HPDE6-E6E7 (cell line): ENCODE measurements around the gene KLHL29.

Experiments used
- DNase-seq: peaks from one replicate; pipeline ENCODE4 v3.0.0; 2011; ENCODE audit warnings: missing footprints; ENCODE audit errors: extremely low spot score

KLHL29 gene

DNA sequence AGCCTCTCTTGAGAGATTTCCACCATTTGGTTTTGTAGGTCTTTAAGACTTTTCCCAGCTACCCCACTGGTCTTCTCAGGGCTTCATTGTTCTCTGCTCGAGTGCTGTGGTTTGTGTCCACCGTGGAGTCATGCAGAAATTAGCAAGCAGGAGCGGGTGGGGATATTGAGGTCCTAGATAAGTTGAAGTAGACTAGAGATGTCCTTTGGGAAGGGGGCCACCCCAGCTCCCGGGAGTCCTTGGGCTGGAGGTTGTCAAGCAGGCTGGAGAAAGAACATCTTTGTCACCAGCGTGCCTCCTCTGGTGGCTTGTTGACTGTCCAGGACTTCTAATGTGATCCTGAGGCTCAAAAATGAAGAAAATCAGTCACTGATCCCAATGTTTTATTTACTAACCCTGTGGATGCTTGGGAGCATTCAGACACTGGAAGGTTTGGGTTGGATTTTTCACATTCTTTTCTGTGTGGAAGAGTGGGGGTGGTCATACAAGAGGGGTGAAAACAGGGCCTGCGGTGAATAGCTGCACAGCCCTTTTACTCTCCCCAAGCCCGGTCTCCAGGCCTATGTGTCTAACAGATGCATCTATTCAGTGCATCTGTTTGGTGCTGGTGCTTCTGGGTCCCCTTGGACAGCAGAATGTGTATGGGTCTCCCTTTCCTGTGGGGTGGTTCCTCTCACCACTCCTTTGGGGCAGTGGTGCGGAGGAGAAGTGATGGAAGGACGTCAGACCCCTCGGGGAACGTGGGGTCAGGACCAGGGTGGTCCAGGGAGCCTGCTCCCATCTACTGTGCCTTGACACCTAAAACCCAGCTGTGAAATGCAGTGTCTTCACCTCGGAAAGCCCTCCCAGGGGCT lies 208.1 kb downstream of the KLHL29 start:
- no peak for DNase-seq

DNA sequence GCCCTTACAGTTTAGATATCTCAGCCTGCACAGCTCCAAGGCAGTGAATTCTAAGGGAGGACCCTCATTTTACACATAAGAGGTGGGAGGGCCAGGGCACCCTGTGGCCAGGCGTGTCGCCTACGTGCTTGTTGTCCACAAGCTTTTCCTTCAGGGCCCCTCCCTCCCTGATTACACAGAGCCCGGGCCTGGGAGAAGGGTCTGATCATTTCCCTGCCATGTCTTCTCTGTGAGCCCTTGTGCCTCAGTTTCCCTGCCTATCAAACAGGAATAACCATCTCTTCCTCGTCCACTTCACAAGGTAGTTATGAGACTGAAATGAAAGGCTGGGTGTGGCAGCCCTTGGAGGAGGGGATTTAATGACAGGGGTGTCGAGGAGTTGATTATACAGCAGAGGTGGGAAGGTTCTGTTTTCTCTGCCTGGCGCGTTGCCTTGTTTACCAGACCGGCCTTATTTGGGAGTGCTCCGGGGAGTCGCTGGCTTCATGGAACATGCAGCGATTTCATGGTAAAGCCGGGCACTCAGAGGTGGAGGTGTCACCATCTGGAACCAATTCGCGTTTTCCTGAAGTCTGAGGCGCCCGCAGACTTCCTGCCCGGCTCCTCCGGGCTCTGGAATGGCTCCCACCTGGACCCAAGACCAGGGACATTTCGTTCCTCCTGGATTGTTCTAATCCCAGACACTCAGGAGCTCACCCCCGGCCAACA lies 208.9 kb downstream of the KLHL29 start:
- DNase-seq = no peak

DNA sequence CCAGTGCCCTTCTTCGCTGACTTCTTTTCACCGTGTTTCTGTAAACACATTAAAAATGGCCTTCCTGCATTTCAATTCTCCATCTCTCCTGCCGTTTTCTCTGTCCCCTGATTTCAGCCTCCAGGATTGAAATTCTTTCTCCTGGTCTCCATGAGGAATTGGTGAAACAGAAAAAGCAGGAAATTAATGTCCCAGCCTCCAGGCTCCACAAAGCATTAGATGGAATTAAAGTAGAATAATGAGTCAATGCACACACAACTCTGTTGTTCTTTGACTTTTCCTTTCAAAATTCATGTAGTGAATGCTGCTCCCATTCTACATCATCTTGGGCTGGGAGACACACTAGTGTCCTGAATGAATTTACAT lies 209.5 kb downstream of the KLHL29 start:
- no peak for DNase-seq

DNA sequence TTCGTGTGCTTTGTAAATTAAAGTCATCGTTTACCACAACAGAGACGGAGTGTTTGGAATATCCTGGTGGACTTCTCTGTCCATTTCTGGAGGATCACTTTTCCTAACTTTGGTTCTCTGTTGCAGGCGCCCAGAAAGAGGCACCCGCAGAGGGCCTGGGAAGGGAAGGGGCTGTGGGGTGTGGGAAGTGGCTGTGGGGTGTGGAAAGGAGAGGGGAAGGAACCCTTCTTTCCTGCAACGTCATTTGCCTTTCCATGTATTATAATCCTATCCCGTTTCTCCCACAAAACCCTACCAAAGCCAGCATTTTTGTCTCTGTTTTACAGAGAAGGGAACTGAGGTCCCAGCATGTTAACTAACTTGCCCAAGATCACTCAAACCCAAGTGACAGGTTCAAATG lies 210.0 kb downstream of the KLHL29 start:
- DNase-seq = no peak

DNA sequence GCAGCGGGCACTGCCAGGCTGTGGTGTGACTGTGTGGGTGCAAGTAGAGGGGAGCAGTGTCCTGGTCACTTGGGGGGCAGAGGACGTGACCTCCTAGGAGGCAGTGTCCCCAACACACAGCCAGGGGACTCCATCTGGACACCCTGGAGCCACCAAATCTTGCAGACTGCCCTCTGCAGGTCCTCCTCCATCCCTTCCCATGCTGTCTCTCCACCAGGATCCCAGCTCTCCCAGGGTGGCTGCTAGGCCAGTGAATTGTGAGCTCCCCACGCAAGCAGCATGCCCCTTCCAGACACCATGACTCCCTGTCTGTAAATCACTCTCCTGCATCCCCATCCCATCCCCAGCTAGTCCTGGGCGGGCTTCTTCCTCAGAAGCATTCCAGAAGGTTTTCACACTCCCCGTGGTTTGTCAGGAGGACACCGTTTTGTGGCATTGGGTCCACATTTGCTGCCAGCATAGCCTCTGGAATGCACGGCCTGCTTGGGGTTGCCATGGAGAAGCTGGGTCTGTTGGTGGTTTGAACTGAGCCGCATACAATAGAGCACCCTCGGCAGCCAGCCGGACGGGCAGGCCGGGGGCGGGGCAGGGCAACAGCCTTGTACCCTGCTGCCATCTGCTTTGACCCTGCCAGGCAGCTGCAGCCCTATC lies 210.7 kb downstream of the KLHL29 start:
- no peak for DNase-seq

DNA sequence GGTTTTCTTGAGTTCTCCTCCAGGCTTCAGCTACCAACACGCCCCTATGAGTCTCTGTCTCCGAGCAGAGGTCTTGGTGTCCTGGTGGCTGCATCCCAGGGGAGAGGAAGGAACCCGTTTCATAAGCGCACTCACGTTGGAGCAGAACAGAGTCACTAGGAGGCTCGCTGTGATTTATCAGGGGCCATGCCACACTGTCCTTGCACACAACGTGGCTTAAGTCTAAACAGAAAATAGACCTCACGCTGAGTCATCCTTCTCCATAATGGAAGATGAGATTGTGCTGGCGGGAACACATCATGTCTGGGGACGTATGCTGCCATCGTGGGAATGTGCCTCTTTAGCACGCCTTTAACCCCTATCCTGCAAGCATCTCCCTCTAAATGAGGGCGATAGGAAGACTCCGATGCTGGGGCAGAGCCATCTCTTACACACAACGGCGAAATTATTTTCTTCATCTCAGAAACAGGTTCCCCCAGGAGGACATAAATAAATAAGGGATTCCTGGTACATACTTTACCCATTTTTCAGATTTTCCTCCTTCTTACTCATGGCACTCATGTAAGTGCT lies 211.4 kb downstream of the KLHL29 start:
- no peak for DNase-seq

DNA sequence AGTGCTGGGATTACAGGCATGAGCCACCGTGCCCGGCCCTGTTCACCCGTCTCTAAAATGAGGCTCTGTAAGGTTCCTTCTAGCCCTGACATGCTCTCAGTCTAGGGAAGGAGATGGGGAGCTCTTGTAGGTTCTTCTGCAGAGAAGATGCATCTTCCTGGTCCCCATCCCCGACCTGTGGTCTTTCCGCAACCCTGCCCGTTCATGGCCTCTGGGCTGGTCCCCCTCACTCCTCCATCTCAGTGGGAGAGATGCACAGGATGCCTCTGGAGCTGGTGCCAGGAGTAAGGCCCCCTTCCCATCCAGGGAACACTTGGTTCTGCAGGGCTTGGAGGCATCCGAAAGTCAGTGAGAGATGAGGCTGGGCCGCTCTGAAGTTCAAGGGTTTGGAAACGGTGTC lies 212.7 kb downstream of the KLHL29 start:
- DNase-seq = no peak

DNA sequence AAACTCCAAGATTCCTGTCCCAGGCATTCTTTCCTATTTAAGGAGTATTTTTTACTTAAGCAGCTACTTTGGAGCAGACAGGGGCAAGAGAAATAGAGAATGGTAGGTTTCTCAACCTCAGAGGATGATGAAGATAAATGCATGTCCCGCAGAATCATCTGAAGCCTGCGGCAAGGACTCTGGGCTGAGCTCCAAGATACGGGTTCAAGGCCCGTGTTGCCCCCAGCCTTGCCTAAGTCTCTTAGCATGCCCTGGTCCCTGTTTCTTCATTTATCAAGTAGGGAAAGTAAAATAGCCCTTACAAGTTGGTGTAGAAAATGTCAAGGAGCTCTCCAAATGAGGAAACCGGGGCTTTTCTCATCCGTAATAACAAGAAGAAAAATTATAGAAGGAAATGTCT lies 214.0 kb downstream of the KLHL29 start:
- no peak for DNase-seq

DNA sequence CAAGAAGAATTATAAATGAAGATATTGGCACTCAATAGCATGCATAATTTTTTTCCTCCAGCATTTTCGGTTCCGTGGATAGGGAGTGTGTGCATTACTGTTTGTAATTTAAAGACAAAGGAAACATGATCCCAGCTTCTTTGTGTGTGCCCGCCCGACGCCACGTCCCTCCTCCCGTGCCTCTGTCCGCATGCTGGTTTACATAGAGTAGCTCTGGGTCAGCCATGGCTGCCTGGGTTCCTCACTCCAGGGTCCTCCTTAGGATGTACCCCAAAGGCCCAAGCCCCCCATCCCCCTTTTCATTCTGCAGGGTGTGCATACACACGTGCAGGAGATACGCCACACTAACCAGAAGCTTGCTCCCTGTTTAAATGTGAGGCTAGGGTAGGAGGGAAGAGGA lies 214.7 kb downstream of the KLHL29 start:
- DNase-seq = no peak

DNA sequence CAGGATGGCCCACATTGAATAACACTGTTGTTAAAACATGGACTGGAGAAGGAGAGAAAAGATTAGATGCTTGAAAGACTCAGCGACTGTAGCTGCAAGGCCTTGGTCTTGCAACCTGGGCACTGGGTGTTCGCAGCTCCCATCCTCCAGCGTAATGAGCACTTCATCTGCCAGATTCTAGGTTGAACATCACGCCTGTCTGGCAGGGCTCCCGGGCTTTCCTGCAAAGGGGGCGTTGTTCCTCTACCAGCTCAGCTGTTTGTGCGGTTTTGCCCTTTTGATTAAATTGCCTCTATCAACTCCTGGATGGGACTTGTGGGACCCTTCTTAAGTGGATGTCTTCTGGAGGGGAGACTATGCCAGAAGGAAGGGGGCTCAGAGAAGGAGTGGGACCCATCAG lies 215.4 kb downstream of the KLHL29 start:
- no peak for DNase-seq

DNA sequence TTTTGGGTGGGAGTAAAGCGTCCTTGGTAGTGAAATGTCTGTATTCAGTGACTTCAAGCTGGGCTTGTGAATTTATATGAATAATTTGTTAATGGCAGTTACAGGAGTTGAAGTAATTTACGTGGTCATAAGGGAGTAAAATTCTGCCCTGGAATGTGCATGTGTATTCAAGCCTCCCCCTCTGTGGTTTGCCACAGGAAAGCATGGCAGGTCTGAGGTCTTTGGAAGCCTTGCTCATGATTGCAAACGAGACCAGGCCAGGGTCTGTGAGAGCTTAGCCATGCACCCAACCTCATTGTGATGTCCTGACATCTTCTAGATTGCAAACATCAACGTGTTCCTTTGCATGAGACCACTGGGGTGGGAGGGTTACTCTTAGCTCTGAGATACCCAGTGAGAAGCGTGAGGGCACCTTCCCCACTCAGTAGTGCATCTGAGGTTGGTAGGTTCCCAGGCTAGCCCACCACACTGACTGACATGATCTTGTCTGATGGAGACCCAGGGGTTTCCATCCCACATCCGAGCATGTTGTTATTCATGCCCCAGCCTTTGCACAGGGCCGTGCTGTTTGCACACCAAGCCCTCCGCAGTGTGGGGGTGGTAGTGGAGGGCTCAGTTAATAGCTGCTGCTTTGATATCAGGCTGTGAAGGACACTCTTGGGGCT lies 216.5 kb downstream of the KLHL29 start:
- DNase-seq = no peak

DNA sequence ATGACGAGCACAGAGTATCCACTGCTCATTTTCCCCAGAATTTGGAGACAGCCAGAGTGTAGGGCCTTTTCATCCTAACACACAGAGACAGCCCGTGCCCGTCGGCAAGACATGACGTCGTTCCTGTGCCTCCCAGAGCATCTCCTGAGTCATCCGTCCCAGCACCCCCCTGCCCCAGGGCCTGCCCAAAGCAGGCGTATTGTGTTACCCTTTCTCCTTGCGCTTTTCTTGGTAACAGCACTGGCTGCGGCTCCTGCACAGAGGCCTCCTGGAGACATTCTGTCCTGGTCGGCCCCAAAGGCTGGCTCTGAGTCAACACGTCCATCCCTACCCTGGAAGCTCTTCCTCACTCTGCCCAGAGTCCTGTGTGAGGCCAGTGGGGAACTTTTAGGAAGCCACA lies 217.1 kb downstream of the KLHL29 start:
- peak; percentile 70 for DNase-seq

DNA sequence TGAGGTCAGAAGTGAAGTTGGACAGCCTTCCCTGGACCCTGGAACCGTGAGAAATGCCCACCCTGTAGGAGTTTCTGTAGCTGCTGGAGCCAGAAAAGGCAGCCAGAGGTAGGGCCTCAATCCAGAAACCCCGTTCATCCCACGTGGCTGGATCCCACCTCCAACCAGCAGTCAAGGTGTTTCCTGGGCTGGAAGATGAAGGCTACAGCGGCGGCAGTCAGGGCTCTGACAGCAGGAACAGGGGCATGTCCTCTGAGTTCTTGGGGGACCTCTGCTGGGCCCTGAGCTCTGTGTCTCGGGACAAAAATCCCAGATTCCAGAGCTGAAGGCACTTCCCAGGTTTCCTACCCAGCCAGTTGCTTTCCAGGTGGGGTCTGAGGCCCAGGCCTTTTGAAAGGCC lies 218.2 kb downstream of the KLHL29 start:
- no peak for DNase-seq

DNA sequence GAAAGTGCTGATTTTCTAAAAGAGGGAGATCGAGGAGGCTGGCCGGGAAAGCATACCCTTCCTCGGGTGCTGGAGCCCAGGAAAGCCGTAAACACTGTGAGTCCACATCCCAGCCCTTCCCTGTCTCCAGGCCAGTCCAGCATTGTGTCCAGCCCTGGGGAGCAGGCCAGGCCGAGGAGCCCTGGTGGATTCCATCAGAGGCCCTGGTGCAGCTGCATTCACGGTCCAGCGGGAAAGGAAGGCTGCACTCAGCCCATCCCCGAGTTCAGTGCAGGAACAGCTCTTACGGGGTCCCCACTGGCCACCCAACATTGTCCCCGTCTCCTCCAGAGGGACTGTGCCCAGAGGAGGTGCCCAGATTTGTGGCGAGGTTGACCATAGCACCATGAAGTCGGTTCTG lies 218.6 kb downstream of the KLHL29 start:
- DNase-seq = no peak

DNA sequence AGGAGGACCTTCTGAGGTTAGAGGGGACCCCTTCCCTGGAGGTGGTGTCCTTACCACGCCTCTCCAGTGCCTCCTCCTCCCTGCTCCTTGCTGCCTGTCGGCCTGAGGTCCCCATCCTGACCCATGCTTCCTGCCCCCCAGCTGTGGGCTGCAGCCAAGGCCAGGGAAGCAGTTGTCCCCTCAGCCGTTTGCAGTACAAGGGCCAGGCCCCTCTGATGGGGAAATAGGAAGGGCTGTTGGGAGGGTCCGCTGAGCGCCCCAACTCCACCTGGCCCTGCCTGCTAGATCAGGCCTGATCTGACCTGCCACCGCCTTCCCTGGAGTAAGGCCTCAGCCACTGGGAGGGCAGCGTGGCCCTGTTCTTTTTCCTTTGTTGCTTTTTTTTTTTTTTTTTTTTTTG lies 219.8 kb downstream of the KLHL29 start:
- DNase-seq = no peak

DNA sequence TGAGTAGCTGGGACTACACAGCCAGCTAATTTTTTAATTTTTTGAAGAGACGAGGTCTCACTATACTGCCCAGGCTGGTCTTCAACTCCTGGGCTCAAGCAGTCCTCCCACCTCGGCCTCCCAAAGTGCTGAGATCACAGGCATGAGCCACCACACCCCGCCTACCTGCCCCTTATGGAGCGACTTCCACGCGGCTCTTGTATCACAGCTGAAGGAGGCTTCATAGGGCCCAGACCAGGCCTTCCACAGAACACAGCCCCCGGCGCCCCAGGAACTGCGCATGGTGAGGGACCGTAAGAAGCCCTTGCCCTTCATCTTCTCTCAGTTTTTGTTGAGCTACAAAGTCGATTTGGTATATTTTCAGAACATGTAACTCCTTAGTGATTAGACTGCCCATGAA lies 220.3 kb downstream of the KLHL29 start:
- no peak for DNase-seq

DNA sequence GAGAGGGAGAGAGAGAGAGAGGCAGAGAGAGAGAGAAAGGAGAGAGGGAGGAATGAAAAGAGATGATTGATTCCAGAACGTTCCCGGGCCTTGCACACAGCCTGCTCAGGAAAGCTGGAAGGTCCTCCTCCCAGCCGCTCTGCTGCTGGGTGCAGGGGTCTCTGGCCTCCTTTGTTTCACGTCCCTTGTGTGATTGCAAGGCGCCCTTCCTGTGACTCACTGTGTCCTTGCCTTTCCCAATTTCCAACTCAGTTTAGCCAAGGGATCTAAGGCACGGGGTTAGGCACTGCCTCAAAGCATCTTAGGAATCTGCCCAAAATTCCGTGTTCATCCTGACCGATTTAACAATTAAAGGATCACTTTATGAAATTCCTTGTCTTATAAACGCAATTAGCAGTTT lies 221.2 kb downstream of the KLHL29 start:
- no peak for DNase-seq

DNA sequence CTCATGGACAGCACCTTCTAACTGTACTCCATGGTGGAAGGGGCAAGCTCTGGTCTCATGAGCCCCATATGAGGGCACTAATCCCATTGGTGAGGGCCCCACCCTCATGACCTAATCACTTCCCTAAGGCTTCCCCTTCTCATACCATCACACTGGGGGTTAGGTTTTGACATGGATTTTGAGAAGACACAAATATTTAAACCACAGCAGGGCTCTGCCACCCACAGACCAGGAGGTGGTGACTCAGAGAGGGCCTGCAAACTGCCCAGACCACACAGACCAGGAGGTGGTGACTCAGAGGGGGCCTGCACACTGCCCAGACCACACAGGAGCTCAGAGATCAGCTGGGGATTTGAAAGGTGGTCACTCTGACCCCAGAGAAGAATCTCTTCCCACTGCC lies 222.0 kb downstream of the KLHL29 start:
- no peak for DNase-seq

DNA sequence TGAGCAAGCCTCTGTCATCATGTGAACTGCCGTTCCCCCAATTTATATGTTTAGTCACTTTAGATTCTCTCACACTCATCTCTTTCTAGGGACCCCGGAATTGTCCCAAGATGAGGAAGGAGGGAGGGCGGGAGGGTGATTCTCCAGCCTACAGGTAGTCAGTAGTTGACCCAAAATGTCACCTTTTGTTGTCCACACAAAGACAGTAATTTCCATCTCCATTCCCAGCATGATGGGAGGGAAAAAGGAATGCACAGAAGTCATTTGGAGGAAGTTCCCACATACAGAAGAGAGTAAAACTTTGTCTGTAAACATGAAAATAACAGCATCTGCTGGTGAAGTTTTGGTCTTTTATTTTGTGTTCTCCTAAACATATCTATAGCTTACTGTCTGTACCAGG lies 222.9 kb downstream of the KLHL29 start:
- DNase-seq = no peak

DNA sequence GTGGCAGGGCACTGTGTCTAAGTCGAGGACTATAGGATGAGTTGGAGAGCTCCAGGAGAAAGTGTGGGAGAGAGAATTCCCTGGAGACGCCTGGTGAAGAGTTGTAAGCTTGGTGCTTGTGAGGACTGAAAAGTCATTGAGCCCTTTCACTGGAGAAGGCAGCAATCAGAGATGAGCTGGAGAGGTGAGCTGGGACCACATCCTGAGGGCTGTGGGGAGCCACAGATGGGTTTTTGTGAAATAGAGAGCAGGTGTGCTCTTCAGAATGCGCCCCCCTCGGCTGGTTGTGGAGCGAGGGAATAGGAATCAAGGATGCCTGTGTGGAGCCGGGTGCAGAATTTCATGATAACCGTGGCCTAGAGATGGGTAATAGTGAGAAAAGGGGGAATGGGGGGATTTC lies 224.3 kb downstream of the KLHL29 start:
- DNase-seq = no peak

DNA sequence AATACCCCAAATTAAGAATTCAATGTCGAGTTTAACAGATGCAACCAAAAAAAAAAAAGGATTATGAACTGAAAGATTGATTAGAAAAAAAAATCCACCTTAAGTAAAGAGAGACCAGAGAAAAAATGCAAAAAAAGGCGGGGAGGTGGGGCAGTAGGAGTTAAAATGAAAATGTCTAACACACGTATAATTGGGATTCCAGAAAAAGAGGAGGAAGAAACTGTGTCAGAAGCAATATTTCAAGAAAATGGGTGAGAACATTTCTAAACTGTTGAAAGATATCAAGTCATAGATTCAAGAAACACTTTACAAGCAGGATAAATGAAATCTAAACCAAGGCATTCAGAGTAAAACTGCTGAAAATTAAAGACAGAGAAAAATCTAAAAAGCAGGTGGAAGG lies 226.9 kb downstream of the KLHL29 start:
- no peak for DNase-seq

DNA sequence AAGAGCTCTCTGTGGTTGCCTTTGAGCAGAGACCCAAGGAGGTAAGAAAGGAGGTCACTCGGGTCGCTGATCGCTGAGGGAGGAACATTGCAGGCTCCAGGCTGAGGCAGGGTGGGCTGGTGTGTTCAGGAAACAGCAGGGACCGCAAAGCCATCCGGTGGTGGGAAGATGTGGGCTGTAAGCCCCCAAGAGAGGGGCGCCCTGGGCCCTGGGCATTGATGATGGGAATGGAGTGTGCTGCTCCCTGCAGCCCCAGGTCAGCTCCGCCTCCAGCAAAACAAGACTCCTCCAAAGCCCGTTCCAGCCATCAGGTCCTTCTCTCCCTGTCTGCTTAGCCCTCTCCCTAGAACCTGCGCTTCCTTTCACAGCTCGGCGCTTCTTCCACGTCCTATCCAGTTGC lies 229.7 kb downstream of the KLHL29 start:
- DNase-seq = no peak
